BLaER1 (cell line): ENCODE measurements around the gene OVOL3.
A peak's percentile ranks its signal among the peaks of the same experiment; 100 is the strongest.

ENCODE experiments used
- H3K27ac ChIP-seq: shearing (Covaris generic); formaldehyde crosslinking; 2 replicates; pipeline ENCODE4 v1.8.1; 2022
- H3K27me3 ChIP-seq: shearing (Covaris generic); formaldehyde crosslinking; 2 replicates; pipeline ENCODE4 v1.8.1; 2022
- H3K36me3 ChIP-seq: shearing (Covaris generic); formaldehyde crosslinking; 2 replicates; pipeline ENCODE4 v1.8.1; 2022
- H3K4me1 ChIP-seq: shearing (Covaris generic); formaldehyde crosslinking; 2 replicates; pipeline ENCODE4 v1.8.1; 2022
- H3K4me2 ChIP-seq: shearing (Covaris generic); formaldehyde crosslinking; 2 replicates; pipeline ENCODE4 v1.8.1; 2022
- H3K4me3 ChIP-seq: shearing (Covaris generic); formaldehyde crosslinking; 2 replicates; pipeline ENCODE4 v1.8.1; 2022
- H3K9ac ChIP-seq: shearing (Covaris generic); formaldehyde crosslinking; 2 replicates; pipeline ENCODE4 v1.8.1; 2022
- H3K9me3 ChIP-seq: shearing (Covaris generic); formaldehyde crosslinking; 2 replicates; pipeline ENCODE4 v1.8.1; 2022
- H4K20me1 ChIP-seq: shearing (Covaris generic); formaldehyde crosslinking; 2 replicates; pipeline ENCODE4 v1.8.1; 2022
- Cebpa-rat ChIP-seq: shearing (Covaris generic); IDR thresholded peaks from 2 replicates; pipeline ENCODE4 v1.8.1; 2022

The OVOL3 gene

DNA sequence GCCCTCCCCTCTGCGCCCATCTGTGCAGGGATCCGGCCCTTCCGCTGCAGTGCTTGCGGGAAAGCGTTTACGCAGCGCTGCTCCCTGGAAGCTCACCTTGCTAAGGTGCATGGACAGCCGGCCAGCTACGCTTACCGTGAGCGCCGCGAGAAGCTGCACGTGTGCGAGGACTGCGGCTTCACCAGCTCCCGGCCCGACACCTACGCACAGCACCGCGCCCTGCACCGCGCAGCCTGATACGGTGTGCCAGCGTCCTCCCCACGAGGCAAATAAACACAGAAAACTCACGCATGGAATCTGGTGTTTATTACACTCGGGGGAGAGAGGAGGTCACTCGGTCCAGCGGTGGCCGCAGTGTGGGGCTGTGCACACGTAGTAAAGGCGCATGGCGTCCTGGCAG, 2.5 kb downstream of the OVOL3 start:
- Histone ChIP-seq H3K4me2 (peak overlapping the region; percentile 95), H3K27ac (no peak overlapping the region)
- TF ChIP-seq Cebpa-rat = no peak

DNA sequence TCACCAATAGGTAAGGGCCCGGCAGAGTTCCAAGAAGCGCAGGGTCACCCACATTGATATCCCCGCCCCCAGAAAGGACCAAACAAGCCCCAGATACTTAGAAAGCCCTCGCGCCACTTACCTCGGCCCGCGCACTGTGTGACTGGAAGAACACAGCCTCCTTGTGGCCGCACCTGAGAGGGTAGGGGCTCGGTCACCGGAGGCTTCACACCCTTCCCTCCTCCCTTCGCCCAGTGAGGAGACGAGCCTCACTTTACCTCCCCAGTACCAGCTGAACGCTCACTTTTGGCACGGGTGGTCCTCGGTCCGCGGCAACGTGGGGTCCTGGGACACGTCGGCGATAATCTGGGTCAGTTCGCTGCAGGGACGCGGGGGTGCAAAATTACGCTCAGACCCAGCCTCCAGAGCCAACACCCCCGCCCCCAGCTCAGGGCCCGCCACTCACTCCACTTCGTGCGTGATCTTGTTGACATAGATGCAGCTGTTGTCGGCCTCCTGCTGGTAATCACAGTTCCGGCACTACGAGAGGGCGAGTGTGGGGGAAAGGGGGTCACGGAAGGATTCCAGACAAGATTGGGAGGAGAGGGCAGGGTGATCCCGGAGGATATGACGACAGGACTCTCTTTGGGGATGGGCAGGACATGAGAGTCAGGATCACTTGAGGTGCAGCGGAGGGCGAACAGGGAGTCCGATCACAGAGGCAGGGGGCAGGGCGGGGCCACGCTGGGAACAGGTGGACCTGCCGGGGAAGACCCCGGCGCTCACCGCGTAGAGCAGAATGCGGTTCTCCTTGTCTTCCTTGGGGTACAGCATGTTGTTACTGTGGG, 3.2 kb downstream of the OVOL3 start:
- Histone ChIP-seq H3K9me3 (no peaks in the 10 kb centered on the region), H3K27ac (peak overlapping the region; percentile 81), H3K27me3 (no peaks in the 10 kb centered on the region), H3K4me2 (peak overlapping the region; percentile 95), H3K4me1 (peaks cover 36% of the 10 kb centered on the region), H3K4me3 (peak overlapping the region; percentile 93), H4K20me1 (peaks cover 23% of the 10 kb centered on the region), H3K36me3 (peaks cover 62% of the 10 kb centered on the region), H3K9ac (peak overlapping the region; percentile 89)
- no peak for TF ChIP-seq Cebpa-rat

More for the DNA sequence above, 2.5 kb downstream of the OVOL3 start:
- no peaks in the 10 kb centered on the region for H3K27me3 ChIP-seq
- peak overlapping the region; percentile 89 for H3K9ac ChIP-seq
- H3K9me3 ChIP-seq = no peaks in the 10 kb centered on the region
- peaks cover 23% of the 10 kb centered on the region for H4K20me1 ChIP-seq
- H3K36me3 ChIP-seq = peaks cover 62% of the 10 kb centered on the region
- H3K4me3 ChIP-seq = peak overlapping the region; percentile 93
- peaks cover 29% of the 10 kb centered on the region for H3K4me1 ChIP-seq

DNA sequence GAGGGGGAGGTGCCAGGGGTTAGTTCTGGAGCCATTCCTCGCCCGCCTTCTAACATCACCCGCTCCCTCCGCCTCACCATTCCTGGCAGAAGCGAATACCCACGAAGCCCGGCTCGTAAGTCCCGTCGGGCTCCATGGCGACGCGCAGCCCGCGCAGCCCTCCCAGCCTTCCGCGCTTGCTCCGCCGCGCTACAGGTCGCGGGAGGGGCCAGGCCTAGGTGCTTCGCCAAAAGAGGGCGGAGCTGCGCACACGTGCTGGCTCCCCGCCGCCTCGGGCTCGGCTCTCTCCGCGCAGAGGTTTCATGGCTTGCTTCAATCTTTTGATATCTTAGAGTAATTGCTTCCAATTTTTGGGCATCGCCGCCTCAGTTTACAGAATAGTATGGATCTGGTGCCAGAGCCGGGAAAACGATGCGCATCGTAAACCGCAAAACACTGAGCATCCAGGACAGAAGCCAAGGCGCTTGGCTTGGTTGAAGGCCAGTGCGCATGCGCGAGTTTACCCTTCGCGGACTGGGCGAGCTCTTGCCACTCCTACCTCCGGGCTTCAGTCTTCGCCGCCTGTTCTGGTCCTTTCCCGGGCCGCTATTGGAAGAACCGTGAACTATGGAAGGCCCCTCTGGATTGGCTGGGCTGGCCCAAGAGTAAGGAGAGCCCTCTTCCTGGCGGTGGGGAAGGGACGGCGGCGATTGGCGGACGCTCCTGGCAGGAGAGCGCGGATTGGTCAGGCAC, 3.9 kb downstream of the OVOL3 start, which contains the start of gene POLR2I:
POLR2I (minus strand) TSS at position 155 of the 732 bp plus-strand sequence; CDS start at position 136, 19 bp downstream.
- peaks cover 23% of the 10 kb centered on the region for H4K20me1 ChIP-seq
- H3K36me3 ChIP-seq = peaks cover 69% of the 10 kb centered on the region
- peak within 1 kb of the TSS; percentile 93 for H3K4me3 ChIP-seq
- no peak for TF ChIP-seq Cebpa-rat
- peak within 1 kb of the TSS; percentile 89 for H3K9ac ChIP-seq
- H3K4me1 ChIP-seq = peaks cover 44% of the 10 kb centered on the region
- peak within 1 kb of the TSS; percentile 95 for H3K4me2 ChIP-seq
- peak within 1 kb of the TSS; percentile 81 for H3K27ac ChIP-seq
- H3K27me3 ChIP-seq = no peaks in the 10 kb centered on the region
- H3K9me3 ChIP-seq = no peaks in the 10 kb centered on the region

DNA sequence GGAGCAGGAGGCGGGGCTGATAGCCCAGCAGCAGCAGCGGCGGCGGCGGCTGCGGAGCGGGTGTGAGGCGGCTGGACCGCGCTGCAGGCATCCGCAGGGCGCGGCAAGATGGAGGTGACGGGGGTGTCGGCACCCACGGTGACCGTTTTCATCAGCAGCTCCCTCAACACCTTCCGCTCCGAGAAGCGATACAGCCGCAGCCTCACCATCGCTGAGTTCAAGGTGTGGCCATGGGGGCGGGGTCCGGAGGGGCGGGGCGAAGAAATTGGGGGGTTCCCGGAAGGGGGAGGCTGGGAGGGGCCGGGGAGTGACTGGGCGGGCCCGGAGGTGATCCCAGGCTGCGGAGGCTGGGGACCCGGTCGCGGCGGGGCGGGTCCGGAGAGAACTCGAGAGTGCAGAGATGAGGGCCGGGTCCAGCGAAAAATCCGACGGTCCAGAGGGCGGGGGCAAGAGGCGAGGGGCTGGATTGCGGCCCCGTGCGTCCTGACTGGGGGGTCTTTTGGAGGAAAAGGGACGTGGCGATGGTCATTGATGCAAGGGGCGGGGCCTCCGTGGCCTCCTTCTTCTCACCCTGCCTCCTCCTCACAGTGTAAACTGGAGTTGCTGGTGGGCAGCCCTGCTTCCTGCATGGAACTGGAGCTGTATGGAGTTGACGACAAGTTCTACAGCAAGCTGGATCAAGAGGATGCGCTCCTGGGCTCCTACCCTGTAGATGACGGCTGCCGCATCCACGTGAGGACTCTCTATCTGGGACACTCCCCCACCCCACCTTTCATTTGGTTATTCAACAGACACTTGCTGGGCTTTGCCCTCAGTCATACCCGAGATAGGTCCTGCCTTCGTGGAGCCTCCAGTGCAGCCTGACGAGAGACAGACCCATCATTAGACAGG, 4.8 kb downstream of the OVOL3 start, which contains the start of gene TBCB:
TBCB (plus strand) TSS at position 16 of the 891 bp plus-strand sequence; CDS start at position 109, 93 bp downstream.
- Histone ChIP-seq H3K4me3 (peak within 1 kb of the TSS; percentile 93), H3K4me1 (peaks cover 52% of the 10 kb centered on the region), H3K4me2 (peak within 1 kb of the TSS; percentile 95), H3K9ac (peak within 1 kb of the TSS; percentile 89), H3K9me3 (no peaks in the 10 kb centered on the region), H3K36me3 (peaks cover 72% of the 10 kb centered on the region), H3K27me3 (no peaks in the 10 kb centered on the region), H4K20me1 (peaks cover 28% of the 10 kb centered on the region), H3K27ac (peak within 1 kb of the TSS; percentile 81)
- no peak for TF ChIP-seq Cebpa-rat

DNA sequence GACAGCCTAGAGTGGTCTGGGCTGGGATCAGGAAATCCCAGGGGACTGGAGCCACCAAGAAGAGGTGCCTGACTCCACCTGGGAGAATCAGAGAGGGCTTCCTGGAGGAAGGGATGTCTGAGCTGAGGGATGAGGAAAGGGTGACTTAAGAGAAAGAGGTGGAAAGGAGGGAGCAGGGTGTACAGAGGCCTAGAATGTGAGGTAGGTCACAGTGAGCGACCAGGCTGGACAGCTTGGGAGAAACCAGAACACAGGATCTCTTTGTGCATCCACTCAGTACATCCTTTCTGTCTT, 5.3 kb downstream of the OVOL3 start:
- no peak for TF ChIP-seq Cebpa-rat
- Histone ChIP-seq H3K27me3 (no peaks in the 10 kb centered on the region), H3K4me3 (peak overlapping the region; percentile 93), H3K9me3 (no peaks in the 10 kb centered on the region), H3K4me2 (peak overlapping the region; percentile 95), H3K27ac (peak overlapping the region; percentile 65; the same call in 1 of the 2 replicates), H3K36me3 (peaks cover 71% of the 10 kb centered on the region), H3K4me1 (peaks cover 57% of the 10 kb centered on the region), H3K9ac (peak overlapping the region; percentile 83), H4K20me1 (peaks cover 28% of the 10 kb centered on the region)

DNA sequence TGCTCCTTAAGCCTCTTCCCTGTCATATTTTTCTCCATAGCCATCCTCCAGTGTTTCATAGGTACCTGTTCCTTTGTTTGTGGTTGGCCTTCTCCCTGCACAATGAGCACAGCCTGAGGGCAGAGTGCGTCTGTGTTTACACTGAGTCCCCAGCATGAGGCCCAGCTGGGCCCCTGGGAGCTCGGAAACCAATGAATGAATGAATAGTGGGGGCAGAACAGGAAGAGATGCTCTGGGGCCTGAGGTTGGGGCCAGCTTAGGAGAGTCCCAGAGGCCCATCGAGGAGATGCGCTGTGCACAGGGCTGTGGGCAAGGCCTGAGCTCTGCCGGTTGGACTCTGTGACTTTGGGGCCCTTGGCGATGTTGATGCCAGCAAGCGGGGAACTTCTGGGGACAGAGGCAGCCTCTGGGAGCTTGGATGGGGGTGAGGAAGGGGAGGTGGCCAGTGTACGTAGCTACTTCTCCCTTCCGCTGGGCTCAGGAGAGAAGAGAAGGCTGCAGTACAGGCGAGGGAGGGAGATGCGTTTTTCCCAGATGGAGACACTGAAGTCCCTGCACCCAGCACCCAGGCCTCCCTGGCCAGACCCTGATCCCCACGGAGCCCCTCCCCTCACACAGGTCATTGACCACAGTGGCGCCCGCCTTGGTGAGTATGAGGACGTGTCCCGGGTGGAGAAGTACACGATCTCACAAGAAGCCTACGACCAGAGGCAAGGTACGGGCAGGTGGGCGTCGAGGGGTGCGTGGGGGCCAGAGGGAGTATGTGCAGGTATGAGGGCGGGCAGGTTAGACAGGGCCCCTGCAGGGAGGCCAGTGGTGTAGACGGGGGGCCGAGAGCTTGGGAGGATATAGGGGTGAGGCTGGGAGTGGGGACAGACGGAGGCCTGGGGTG, 9.4 kb downstream of the OVOL3 start:
- Histone ChIP-seq H3K9ac (peak overlapping the region; percentile 50), H3K9me3 (no peaks in the 10 kb centered on the region), H3K4me1 (peaks cover 50% of the 10 kb centered on the region), H4K20me1 (peaks cover 17% of the 10 kb centered on the region; the same call in 1 of the 2 replicates), H3K4me2 (peak overlapping the region; percentile 55), H3K27ac (peak overlapping the region; percentile 44; the same call in 1 of the 2 replicates), H3K36me3 (peaks cover 87% of the 10 kb centered on the region), H3K4me3 (no peak overlapping the region), H3K27me3 (no peaks in the 10 kb centered on the region)
- no peak for TF ChIP-seq Cebpa-rat

DNA sequence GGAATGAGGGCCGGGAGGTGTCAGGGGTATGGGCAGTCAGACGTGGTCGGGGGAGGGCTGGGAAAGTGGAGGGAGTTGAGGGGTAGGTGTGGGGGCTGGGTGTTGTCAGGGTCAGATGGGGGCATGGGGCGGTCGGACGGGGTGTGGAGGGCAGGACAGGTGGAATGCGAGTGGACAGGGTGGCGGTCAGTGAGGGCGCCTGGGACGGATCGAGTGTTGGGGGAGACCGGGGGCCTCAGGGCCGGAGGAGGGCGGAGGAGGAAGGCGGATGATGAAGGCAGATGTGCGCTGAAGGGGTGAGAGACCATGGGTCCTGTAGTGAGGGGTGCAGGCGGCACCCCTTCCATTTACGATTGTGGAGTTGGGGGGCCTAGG, 10.0 kb downstream of the OVOL3 start:
- Histone ChIP-seq H3K9me3 (no peaks in the 10 kb centered on the region), H3K4me2 (peak overlapping the region; percentile 55), H3K27me3 (no peaks in the 10 kb centered on the region), H4K20me1 (peaks cover 15% of the 10 kb centered on the region; the same call in 1 of the 2 replicates), H3K9ac (no peak overlapping the region), H3K4me3 (no peak overlapping the region), H3K27ac (no peak overlapping the region; the same call in 1 of the 2 replicates), H3K4me1 (peaks cover 53% of the 10 kb centered on the region), H3K36me3 (peaks cover 94% of the 10 kb centered on the region)
- TF ChIP-seq Cebpa-rat = no peak

DNA sequence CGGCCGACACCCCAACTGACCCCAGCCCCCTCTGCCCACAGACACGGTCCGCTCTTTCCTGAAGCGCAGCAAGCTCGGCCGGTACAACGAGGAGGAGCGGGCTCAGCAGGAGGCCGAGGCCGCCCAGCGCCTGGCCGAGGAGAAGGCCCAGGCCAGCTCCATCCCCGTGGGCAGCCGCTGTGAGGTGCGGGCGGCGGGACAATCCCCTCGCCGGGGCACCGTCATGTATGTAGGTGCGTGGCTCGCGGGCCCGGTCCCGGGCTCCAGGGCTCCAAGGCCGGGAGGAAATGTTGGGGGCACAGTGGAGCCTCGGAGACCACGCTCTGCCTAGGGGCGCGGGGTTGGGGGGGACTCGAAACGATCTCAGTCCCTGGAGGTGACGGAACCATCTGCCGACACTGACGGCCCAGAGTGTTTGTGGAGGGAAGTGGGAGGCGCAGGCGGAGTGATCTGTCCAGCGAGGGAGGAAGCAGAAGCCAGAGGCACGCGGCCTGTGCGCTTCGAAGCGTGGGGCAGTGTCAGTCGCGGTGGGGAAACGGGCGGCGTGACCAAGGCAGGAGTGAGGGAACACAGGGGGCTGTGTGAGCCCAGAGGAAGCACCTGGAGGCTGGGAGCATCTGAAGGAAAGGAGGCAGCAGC, 10.7 kb downstream of the OVOL3 start:
- H3K4me3 ChIP-seq = no peak overlapping the region
- H4K20me1 ChIP-seq = peaks cover 9% of the 10 kb centered on the region; the same call in 1 of the 2 replicates
- H3K36me3 ChIP-seq = peaks cover 95% of the 10 kb centered on the region
- H3K27ac ChIP-seq = no peak overlapping the region
- H3K9me3 ChIP-seq = no peaks in the 10 kb centered on the region
- H3K27me3 ChIP-seq = no peaks in the 10 kb centered on the region
- peak overlapping the region; percentile 24 for H3K4me2 ChIP-seq
- H3K4me1 ChIP-seq = peaks cover 53% of the 10 kb centered on the region
- no peak for TF ChIP-seq Cebpa-rat
- H3K9ac ChIP-seq = 0 out of 2 replicates have a peak overlapping the region, but pooled peaks have one; percentile 8
